WTC11 (cell line): ENCODE results near the gene EDIL3.

Experiments
- ETV6 ChIP-seq: sonication (generic); formaldehyde crosslinking; IDR thresholded peaks from 2 replicates; pipeline ENCODE4 v1.8.1; 2022; ENCODE audit warnings: mild to moderate bottlenecking, missing genetic modification reagents
- GABPB1 ChIP-seq: sonication (generic); formaldehyde crosslinking; IDR thresholded peaks from 2 replicates; pipeline ENCODE4 v1.8.1; 2023; ENCODE audit warnings: mild to moderate bottlenecking, missing genetic modification reagents
- IRF2 ChIP-seq: sonication (generic); formaldehyde crosslinking; IDR thresholded peaks from 2 replicates; pipeline ENCODE4 v1.8.0; 2022; ENCODE audit warnings: low read depth, missing genetic modification reagents, borderline replicate concordance
- KAT7 ChIP-seq: sonication (generic); formaldehyde crosslinking; IDR thresholded peaks from 2 replicates; pipeline ENCODE4 v1.8.1; 2023; ENCODE audit warnings: missing genetic modification reagents, mild to moderate bottlenecking, borderline replicate concordance
- RORB ChIP-seq: fragments of 250-450 bp; sonication (Bioruptor Pico); IDR thresholded peaks from 2 replicates; pipeline ENCODE4 v1.9.0; 2021; ENCODE audit warnings: mild to moderate bottlenecking
- SP1 ChIP-seq: sonication (generic); formaldehyde crosslinking; conservative IDR thresholded peaks from 2 replicates; pipeline ENCODE4 v1.8.1; 2022; ENCODE audit warnings: missing genetic modification reagents
- TF ChIP-seq, protein P1 (sequence below): sonication (generic); formaldehyde crosslinking; IDR thresholded peaks from 2 replicates; pipeline ENCODE4 v1.8.1; 2023; ENCODE audit warnings: mild to moderate bottlenecking, missing genetic modification reagents, moderate library complexity
- TF ChIP-seq, protein P2 (sequence below): fragments of 200-600 bp; IDR thresholded peaks from 2 replicates; pipeline ENCODE4 v1.8.0; 2022; ENCODE audit warnings: antibody characterized with exemption
- TF ChIP-seq, protein P3 (sequence below): sonication (generic); formaldehyde crosslinking; IDR thresholded peaks from 2 replicates; pipeline ENCODE4 v1.8.1; 2023; ENCODE audit warnings: mild to moderate bottlenecking, missing genetic modification reagents
- TF ChIP-seq, protein P4 (sequence below): sonication (generic); formaldehyde crosslinking; IDR thresholded peaks from 2 replicates; pipeline ENCODE4 v1.8.0; 2022; ENCODE audit warnings: missing genetic modification reagents
- TF ChIP-seq, protein P5 (sequence below): sonication (generic); formaldehyde crosslinking; IDR thresholded peaks from 2 replicates; pipeline ENCODE4 v1.8.1; 2022; ENCODE audit warnings: low read depth, mild to moderate bottlenecking, moderate library complexity, missing genetic modification reagents, borderline replicate concordance

DNA sequence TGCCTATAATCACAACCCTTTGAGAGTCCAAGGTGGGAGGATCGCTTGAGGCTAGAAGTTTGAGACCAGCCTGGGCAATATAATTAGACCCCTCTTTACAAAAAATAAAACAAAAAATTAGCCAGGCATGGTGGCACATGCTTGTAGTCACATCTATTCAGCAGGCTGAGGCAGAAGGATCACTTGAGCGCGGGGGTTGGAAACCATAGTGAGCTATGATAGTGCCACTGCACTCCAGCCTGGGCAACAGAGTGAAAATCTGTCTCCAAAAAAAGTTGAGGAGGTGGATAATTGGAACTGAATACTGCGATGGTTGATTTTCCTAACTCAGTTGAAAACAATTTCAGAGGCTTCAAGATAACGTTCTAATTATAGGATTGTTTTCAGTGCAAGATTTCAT lies 52.6 kb downstream of the EDIL3 start:
- no peak for TF ChIP-seq KAT7 (CRISPR knock-in tag)
- TF ChIP-seq, protein P1, sequence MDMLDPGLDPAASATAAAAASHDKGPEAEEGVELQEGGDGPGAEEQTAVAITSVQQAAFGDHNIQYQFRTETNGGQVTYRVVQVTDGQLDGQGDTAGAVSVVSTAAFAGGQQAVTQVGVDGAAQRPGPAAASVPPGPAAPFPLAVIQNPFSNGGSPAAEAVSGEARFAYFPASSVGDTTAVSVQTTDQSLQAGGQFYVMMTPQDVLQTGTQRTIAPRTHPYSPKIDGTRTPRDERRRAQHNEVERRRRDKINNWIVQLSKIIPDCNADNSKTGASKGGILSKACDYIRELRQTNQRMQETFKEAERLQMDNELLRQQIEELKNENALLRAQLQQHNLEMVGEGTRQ (CRISPR knock-in tag), result no peak
- TF ChIP-seq, protein P2, sequence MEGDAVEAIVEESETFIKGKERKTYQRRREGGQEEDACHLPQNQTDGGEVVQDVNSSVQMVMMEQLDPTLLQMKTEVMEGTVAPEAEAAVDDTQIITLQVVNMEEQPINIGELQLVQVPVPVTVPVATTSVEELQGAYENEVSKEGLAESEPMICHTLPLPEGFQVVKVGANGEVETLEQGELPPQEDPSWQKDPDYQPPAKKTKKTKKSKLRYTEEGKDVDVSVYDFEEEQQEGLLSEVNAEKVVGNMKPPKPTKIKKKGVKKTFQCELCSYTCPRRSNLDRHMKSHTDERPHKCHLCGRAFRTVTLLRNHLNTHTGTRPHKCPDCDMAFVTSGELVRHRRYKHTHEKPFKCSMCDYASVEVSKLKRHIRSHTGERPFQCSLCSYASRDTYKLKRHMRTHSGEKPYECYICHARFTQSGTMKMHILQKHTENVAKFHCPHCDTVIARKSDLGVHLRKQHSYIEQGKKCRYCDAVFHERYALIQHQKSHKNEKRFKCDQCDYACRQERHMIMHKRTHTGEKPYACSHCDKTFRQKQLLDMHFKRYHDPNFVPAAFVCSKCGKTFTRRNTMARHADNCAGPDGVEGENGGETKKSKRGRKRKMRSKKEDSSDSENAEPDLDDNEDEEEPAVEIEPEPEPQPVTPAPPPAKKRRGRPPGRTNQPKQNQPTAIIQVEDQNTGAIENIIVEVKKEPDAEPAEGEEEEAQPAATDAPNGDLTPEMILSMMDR, result no peak
- no peak for TF ChIP-seq GABPB1
- no peak for TF ChIP-seq SP1
- no peak for TF ChIP-seq RORB (CRISPR knock-in tag)
- TF ChIP-seq, protein P3, sequence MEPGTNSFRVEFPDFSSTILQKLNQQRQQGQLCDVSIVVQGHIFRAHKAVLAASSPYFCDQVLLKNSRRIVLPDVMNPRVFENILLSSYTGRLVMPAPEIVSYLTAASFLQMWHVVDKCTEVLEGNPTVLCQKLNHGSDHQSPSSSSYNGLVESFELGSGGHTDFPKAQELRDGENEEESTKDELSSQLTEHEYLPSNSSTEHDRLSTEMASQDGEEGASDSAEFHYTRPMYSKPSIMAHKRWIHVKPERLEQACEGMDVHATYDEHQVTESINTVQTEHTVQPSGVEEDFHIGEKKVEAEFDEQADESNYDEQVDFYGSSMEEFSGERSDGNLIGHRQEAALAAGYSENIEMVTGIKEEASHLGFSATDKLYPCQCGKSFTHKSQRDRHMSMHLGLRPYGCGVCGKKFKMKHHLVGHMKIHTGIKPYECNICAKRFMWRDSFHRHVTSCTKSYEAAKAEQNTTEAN (CRISPR knock-in tag), result no peak
- TF ChIP-seq IRF2, result no peak
- TF ChIP-seq ETV6 (CRISPR knock-in tag), result no peak
- TF ChIP-seq, protein P4, sequence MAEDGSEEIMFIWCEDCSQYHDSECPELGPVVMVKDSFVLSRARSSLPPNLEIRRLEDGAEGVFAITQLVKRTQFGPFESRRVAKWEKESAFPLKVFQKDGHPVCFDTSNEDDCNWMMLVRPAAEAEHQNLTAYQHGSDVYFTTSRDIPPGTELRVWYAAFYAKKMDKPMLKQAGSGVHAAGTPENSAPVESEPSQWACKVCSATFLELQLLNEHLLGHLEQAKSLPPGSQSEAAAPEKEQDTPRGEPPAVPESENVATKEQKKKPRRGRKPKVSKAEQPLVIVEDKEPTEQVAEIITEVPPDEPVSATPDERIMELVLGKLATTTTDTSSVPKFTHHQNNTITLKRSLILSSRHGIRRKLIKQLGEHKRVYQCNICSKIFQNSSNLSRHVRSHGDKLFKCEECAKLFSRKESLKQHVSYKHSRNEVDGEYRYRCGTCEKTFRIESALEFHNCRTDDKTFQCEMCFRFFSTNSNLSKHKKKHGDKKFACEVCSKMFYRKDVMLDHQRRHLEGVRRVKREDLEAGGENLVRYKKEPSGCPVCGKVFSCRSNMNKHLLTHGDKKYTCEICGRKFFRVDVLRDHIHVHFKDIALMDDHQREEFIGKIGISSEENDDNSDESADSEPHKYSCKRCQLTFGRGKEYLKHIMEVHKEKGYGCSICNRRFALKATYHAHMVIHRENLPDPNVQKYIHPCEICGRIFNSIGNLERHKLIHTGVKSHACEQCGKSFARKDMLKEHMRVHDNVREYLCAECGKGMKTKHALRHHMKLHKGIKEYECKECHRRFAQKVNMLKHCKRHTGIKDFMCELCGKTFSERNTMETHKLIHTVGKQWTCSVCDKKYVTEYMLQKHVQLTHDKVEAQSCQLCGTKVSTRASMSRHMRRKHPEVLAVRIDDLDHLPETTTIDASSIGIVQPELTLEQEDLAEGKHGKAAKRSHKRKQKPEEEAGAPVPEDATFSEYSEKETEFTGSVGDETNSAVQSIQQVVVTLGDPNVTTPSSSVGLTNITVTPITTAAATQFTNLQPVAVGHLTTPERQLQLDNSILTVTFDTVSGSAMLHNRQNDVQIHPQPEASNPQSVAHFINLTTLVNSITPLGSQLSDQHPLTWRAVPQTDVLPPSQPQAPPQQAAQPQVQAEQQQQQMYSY (CRISPR knock-in tag), result no peak
- TF ChIP-seq, protein P5, sequence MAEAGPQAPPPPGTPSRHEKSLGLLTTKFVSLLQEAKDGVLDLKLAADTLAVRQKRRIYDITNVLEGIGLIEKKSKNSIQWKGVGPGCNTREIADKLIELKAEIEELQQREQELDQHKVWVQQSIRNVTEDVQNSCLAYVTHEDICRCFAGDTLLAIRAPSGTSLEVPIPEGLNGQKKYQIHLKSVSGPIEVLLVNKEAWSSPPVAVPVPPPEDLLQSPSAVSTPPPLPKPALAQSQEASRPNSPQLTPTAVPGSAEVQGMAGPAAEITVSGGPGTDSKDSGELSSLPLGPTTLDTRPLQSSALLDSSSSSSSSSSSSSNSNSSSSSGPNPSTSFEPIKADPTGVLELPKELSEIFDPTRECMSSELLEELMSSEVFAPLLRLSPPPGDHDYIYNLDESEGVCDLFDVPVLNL (CRISPR knock-in tag), result no peak
